ENCODE results near the gene PLEKHM1. TPM values are rescaled to one million over a fixed set of nuclear protein-coding genes. Genes with fewer than 3 reads are reported as not detected.

The PLEKHM1 gene
- total RNA-seq, 1 donor from 2014 or later: 53.9 TPM

DNA sequence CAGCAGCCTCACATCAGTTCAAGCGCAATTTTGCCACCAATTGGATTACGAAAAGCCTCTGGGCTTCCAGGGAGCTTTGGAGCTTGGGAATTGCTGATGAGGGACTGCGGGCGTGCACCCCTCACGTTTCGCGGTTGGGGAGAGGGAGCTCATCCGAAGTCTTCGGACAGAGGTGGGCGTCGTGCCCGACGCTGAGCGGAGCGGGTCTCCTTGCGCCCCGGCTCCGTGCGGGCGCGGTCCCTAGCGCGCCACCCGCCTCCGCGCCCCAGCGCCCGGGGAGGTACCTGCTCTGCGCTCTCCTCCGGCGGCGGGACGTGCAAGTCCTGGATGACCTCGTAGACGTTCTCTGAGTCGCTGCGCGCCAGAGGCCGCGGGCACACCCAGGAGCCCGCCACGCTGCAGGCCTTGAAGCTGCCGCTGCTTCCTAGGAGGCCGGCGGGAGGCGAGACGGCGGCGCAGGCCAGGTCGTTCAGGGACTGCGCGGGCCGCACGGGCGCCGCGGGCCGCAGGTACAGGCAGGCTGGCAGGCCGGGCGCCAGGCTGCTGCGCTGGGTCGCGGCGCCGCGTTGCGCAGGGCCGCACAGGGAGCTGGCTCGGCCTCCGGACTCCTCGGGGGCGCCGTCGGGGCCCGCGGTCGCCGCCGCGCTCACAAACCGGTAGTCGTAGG lies 61.0 kb downstream of the PLEKHM1 start:
- DNase-seq (ENCODE audit: extremely low read depth, low read depth, low spot score): no peak

DNA sequence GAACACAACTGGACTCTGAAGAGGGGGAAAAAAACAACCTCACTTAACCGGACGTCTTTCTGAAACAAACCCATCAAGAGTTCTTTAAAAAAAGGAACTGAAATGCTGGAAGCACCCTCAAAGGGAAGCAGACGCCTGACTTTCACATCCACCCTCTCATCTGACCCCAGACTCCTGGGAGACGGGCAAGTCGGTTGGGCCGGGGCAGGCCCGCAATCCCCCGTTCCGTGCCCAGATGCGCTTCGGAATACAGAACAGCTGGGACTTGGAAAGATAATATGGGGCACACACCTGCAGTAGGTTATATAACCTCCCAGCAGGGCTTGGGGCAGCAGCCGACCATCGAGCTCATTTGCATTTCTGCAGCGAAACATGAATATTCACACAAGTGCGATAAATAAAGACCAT lies 61.6 kb downstream of the PLEKHM1 start:
- DNase-seq (ENCODE audit: extremely low read depth, low read depth, low spot score): no peak

DNA sequence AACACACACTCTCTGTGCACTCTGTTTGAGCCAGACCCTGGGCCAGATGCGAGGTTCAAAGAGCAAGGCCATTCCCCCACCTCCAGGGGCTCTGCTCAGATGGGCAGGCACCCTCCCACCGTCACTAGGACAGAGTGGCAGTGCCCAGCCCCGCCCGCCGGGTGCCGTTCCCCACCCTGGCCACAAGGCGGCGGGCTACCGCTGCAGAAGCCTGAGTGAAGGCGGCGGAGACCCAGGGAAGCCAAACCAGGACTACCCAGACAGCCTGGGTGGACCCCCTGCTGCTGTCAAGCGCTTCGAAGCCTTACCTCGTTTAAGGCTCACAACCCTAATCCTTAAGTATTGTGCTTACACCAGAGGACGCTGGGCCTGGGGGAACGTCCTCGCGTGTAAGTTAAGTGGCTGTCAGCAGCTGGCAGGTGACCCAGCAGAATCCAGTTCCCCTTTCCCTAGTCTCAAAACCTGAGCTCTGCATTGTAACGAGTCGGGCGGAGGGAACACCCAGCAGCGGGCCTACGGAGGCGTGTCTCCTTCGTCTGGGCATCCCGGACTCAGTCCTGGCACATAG lies 62.4 kb downstream of the PLEKHM1 start:
- no peak for DNase-seq (ENCODE audit: extremely low read depth, low read depth, low spot score)

DNA sequence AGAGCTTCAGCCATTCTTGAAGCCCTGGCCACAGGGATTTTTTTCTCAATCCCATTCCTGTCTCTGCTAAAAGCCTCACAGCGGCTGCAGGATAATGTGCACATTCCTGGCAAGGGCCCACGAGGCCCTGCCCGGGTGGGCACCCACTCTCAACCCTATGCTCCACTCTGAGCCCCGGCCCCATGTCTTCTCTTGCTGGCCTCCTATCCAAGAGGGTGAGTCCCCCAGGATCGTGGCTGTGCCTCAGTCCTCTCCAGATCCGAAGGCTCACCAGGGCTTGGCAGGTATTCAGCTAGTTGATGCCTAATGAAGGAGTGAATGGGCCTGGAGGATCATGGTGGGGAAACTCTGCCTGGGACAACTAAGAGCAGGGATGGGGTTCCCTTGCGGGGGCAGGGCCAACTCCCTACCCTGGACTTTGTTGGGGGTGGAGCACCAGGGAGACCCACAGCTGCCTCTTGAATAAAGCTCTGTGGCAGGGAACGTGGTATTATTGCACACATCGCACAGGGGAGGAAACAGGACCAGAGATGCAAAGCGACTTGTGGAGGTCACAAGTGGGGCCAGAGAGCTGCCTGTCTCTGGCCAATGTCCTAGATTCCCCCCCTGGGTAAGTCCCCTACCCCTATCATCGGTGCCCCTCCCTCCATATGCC lies 63.2 kb downstream of the PLEKHM1 start:
- no peak for DNase-seq (ENCODE audit: extremely low read depth, low read depth, low spot score)

DNA sequence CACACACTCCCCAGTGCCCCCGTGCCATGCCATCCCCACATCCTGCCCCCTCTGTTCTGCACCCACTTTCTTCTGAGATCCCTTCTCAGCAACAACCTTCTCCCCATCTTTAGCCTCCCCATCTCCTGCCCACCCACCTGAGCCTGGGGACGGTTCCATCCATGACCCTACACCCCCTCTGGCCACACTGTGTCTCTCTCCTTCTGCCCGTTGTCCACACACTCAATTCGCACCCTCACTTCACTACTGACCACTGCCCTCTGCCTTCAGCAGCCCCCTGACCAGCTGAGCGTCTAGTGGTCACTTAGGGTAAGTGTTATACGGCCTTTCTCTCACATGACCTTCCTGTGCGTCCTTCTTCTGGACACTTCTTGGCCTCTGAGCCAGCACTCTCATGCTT lies 64.0 kb downstream of the PLEKHM1 start:
- no peak for DNase-seq (ENCODE audit: extremely low read depth, low read depth, low spot score)

DNA sequence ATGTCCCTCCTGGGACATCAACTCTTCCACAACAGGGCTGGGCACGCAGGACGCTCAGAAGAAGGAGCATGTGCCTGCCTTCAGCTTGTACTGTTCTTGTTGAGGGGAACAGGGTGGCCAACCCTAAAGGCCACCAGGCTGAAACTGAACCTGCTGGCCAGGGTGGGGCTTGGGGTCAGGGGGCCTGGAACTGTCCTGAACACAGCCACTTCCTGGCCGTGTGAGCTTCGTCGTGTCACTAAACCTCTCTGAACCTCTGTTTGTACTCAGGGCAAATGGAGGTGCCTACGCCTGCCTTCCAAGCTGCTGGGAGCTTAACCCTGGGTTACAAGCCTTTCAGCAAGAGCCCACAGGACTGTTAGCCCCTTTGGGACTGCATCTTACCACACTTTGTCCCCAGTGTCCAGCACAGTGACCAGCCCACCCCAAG lies 64.5 kb downstream of the PLEKHM1 start:
- DNase-seq (ENCODE audit: extremely low read depth, low read depth, low spot score): no peak

DNA sequence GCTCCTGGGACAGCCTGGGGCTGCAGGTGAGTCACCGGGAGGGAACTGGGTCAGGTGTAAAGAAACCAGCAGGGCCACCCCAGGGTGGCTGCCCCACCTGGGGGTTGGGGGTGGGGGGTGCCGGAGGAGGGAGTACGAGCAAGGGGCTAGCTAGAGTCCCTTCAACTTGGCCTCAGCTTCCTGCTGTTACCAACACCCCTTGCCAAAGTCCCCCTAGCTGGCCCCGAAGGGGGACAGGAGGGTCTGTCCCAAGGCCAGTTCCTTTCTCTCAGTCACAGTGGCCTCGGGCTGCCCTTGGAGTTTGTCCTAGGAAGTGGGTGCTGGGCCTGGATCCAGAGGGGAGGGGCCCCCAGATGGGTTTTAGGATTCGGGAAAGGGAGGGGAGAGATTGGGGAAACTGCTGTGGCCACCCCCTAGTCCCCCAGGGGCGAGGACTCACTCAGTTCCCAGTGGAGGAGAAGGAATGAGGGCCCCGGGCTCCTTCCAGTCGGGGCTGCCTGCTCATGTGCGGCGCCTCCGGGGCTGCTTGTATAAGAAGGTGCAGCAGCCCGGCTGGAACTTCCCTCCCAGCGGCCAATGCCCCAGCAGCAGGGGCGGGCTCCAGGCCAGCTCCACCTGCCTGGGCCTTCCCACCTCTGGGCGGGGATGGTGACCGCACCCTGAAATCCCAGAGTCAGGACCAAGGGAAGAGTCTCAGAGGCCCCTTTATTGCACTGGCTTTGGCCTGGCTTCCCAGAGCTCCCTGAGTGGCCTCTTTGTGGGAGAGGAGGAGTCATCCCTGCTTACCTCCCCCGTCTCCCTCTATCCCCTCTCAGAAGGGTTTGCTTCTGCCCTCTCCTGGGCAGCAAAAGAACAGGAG lies 65.2 kb downstream of the PLEKHM1 start:
- DNase-seq (ENCODE audit: extremely low read depth, low read depth, low spot score): no peak

DNA sequence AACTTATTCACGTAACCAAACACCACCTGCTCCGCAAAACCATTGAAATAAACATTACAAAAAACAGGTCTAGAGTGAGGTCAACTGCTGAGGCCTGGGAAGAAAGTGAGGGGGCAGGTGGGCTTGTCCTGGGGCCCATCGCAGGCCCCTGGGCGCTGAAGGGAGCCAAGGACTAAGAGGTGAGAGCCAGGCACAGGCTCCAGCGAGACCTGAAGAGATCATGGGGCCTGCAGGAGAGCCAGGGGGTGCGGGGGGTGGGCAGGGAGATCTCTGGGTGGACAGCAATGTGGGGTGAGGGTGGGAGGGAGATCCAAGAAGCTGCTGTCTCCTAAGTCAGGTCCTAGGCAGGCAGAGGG lies 65.8 kb downstream of the PLEKHM1 start:
- DNase-seq (ENCODE audit: extremely low read depth, low read depth, low spot score): no peak

DNA sequence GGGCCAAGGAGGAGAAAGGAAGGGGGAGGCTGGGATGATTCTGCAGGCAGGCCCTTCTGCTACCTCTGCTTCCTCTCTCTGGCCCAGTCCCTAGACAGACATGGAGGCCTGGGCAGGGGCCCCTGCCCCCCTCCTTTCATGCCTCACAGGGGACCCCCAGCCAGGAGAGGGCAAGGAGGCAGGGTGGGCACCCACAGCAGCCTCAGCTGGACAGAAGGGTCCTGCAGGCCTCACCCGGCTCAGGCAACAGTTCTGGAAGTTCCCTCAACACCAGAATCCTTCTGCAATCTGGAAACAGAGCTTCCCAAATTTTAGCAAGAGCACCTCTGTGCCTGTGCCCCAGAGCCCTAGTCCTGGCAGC lies 66.6 kb downstream of the PLEKHM1 start:
- no peak for DNase-seq (ENCODE audit: extremely low read depth, low read depth, low spot score)

DNA sequence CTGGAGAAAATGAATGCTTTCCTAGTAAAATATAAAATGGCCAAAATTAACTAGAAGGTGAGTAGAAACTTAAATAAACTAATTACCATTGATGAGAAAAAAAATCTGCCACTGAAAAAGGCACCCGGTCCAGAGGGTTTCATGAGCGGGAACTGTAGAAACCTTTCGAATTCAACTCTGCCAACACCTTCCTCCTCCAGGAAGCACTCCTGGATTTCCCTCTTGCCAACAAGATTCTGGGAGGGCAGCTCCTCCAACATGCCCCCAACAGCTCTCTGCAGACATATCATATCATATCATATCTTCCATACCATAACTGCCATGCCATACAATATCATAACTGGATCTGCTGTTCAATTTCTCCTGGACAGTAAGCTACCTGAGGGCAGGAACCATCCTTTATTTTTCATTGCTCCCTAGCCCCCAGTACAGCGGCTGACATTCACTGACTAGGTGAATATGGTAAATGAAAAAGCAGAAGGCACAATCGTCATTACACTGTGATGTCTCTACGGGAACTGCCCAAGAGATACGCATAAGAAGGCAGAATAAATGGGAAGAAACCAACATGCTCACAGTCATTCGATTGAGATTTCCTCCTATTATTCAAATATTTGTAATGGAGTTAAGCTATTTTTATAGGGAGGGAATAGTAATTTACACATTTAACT lies 67.1 kb downstream of the PLEKHM1 start:
- no peak for DNase-seq (ENCODE audit: extremely low read depth, low read depth, low spot score)

DNA sequence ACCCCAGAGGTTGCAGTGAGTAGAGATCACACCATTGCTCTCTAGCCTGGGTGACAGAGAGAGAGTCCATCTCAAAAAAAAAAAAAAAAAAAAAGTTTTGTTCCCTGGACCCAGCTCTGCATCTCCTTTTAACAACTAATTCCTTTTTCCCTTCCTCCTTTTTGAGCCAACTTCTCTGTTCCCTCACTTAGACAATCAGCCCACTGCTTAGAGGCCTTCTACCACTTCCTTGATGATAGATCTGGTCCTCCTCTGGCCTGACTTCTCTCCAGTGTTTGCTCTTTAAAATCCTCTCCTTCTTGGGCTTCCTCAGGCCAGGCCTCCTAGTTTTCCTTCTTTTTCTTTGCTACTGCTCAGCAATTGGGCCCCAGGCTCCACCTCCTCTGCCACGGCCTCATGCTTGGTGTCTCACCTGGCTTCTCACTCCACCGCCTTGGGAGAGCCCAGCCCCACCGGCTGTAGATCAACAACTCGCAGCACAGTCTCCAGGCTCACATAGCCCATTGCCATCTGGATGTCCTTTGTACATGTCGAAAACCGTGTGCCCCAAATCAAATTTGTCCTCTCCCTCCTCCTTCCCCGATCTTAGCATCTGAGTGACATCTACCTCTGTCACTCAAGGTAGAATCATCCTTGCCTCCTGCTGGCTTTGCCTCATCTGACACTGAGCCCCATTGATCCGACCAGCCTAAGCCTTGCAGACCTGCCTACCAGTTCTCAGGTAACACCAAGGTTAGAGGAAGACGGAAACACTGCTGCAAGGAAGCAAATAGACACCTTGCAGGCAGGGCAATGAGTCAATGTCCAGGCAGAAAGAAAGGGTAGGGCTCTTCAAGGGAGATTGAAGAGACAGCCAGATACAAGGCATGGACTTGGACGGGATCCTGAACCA lies 75.3 kb downstream of the PLEKHM1 start:
- no peak for DNase-seq (ENCODE audit: extremely low read depth, low read depth, low spot score)

DNA sequence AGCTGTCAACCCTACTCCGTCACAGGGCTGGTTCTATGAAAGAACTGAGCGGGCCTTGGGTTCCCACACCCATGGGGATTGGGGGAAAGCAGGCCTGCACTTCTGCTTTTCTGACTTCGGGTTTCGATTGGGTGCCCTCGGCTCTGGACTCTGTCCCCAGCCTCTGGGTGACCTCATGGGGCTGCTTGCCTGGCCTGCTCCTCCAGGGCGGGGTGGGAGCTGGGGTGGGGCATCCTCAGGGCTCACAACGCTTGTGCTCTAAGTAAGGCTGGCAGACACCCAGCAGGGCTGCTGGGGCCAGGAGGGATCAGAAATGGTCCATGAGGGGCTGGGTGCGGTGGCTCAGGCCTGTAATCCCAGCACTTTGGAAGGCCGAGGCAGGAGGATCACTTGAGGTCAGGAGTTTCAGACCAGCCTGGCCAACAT lies 77.0 kb downstream of the PLEKHM1 start:
- no peak for DNase-seq (ENCODE audit: extremely low read depth, low read depth, low spot score)

DNA sequence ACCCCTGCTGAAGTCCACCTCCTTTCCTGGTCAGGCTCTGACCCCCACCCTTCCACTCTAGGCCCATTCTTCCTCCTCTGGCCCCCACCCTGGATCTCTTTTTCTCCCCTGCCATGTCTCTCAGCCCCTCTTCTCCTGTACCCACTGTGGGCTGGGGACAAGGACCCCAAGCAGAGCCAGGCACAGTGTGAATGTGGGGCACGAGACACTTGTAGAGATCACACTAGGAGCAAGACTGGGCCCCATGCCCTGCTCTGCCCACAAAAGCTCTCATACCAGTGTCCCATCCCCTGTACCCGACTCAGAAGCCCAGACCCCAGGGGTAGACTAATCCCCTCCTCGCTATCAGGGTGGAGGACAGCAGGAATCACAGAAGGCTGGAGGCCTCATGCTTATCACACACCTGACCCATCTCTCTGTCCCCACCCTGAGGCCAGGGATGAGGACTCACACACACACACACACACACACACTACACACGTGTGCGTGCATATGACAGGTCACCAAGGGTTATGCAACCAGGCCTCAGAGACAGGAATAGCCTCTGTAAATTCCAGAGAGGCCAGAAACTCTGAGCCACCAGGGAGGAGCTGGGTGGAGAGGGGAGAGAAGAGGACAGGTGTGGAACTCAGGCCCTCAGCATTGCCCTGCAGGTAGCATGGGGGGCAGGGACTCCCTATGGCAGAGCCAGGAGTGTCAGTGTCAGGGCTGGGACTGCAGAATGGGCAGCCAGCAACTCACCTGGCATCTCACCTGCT lies 79.0 kb downstream of the PLEKHM1 start:
- DNase-seq (ENCODE audit: extremely low read depth, low read depth, low spot score): no peak

DNA sequence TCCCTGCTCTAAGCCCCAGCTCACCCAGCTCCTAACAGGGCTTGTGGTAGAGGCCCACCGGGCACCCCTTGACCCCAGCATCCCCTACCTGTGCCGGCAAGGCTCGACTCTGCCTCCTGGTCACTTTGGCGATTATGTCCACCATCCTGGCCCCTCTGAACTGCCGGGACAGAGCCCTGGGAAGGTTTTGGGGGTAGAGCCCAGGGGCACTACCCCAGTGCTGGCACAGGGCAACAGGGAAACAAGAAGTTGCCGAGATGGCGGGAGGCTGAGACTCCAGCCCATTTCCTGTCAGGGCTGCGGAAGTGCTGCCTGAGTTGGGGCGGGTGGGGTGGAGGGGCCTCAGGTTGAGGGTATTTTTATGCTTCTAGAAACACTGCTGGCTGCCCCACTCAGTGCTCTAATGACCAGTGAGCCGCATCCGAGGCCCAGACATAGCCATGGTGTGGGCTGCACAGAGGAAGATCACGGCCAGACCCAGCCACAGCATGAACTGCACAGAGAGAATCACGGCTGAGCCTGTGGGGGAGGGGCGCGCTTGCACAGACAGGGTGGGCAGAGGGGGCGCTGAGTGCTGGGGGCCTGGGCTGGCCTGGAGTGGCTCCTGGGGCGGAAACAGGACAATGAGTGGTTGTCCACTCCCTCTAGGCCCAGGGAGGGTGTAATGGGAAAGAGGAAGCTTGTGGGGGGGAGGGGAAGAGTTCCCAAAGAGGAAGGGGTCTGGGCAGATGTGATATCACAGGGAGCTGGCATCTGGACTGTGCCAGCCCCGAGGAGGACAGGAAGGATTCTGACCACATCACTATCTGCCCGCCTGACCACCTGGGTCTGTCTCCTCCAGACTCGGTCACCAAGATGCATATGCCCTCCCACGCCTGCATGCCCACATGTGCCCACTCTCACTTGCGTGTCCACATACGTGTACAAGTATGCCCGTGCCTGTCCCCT lies 80.1 kb downstream of the PLEKHM1 start:
- DNase-seq (ENCODE audit: extremely low read depth, low read depth, low spot score): no peak

DNA sequence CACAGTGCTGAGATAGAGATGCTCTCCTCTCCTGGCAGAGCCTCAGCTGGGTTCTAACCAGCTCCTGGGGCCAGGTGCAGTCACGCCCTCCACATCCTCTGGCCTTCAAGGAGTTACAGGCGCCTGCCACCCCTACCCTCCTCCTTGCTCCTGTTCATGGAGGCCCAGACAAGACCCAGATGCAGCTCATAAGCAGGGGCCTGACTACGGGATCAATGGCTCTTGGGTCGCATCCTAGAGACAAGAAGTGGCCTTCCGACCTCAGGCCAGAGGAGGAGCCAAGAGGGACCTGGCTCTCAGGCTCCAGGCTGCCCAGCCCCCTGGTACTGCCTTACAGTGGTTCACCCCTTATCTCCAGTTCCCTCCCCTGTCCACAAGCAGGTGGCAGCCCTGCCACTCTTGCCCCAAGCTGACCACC lies 80.9 kb downstream of the PLEKHM1 start:
- DNase-seq (ENCODE audit: extremely low read depth, low read depth, low spot score): no peak

DNA sequence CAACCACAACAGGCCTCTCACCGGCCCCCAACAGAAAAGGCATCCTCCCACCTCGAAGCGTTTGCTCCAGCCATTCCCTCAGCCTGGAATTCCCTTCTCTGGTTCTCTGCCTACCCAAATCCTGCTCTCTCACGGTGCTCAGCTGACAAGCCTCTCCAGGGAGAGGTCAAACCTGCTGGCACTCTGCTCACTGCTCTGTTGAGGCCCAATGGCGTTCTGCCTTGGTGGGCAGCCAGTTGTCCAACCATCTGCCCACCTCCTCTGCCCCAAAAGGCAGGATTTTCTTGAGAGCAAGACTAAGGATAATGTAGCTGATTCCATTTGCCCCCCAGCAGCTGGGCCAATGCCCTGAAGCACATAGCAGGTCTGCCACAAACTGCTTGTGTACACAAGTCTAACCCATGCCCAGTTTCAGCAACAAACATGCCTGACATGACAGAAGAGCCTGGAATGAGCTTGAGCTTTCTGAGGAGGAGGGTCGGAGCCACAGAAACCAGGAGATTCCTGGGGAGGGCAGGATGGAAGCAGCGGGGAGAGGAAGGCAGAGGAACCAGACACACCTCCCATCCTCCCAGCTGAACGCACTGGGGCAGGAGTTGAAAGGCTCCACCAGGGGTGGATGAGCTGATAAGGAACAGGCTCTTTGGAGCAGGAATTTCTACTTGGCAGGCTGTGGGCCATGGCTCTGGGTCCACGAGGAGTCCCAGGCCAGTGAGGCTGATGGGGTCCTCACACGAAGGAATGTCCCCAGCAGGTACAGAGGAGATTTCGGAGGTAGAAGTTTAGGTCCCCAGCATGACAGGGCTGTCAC lies 81.7 kb downstream of the PLEKHM1 start:
- DNase-seq (ENCODE audit: extremely low read depth, low read depth, low spot score): no peak

DNA sequence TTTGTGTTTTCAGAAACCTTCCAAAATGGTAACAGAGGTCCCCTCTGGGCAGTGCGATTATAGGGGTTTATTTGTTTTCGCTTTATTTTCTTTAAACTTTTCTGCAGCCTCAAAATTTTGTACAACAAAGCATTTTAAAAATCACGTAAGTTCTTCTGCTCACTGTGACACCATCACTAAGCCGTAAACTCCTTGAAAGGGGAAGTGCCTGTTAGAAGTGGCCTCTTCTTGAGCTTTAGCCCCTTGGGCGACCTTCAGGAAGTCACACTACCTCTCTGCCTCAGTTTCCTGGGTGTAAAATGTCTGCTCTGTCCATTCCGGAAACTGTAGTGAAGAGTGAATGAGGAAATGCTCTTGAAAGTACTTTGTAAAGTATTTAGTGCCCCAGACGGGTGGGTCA lies 84.4 kb downstream of the PLEKHM1 start:
- no peak for DNase-seq (ENCODE audit: extremely low read depth, low read depth, low spot score)
